ENCODE measurements around the gene SERPINA10.

The SERPINA10 gene

DNA sequence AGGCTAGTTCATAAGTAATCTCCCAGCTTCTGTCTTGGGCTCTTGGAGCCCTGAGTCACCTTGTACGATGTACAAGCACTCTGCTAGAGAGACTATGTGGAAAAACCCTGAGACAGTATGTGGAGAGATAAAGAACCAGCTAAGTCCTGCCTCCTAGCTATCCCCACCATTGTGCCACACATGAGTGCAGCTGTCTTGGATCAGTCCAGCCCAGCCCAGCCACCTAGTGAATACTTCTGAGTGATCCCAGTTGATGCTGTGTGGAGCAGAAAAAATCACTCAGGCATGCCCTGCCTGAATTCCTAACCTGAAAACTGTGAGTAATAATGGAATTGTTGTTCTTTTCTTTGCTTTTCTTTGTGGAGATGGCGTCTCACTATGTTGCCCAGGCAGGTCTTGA lies 35.1 kb upstream of the SERPINA10 start:
- TF ChIP-seq, protein P1, sequence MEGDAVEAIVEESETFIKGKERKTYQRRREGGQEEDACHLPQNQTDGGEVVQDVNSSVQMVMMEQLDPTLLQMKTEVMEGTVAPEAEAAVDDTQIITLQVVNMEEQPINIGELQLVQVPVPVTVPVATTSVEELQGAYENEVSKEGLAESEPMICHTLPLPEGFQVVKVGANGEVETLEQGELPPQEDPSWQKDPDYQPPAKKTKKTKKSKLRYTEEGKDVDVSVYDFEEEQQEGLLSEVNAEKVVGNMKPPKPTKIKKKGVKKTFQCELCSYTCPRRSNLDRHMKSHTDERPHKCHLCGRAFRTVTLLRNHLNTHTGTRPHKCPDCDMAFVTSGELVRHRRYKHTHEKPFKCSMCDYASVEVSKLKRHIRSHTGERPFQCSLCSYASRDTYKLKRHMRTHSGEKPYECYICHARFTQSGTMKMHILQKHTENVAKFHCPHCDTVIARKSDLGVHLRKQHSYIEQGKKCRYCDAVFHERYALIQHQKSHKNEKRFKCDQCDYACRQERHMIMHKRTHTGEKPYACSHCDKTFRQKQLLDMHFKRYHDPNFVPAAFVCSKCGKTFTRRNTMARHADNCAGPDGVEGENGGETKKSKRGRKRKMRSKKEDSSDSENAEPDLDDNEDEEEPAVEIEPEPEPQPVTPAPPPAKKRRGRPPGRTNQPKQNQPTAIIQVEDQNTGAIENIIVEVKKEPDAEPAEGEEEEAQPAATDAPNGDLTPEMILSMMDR (IDR thresholded peaks at IDR 0.05; ENCODE audit: borderline replicate concordance, insufficient read depth, low read depth, low read length), result no peak
- H3K4me3 ChIP-seq (ENCODE audit: low read depth, low read length), result no peak overlapping the region

DNA sequence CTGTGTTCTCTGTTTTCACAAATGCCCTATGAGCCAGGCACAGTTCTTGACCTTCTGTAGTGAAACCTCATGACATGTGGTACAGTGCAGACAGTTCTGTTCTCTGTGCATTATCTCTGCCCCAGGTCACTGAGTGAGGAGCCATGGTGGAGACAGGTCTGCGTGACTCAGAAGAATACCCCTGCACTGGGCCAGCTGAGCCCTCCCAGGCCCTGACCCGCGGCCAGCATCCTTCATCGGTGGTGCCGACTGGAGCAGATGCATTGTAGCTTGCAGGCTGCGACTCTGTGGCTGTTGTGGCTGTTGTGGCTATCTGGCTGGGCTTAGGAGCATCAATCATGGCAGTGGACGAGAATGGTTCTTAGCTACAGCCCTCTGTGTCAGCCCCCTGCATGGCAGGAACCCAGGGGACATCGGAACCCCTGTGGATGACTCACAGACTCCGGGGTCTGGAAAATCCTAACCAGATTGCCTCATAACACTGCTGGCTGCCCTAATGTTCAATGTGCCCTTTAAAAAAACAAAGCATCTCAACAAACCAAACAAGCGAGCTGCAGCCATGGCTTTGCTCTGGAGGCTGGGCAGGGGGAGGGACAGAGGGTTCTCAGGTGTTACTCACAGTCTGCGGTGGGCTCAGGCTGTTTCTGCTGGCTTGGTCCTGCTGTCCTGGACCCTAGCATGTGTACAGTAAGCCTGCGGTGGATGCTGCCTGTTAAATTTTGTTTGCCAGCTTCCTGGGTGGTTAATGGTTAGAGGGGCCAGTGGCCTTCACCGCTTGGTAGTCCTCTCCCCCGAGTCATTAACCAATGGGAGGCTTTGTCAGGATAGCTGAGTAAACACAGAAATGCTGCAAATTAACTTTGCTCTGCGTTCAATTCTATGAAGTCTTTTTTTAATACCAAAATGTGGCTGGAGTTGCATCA lies 29.8 kb upstream of the SERPINA10 start, which contains the start of gene SERPINA6:
SERPINA6 (minus strand) TSS at position 689 of the 923 bp plus-strand sequence. CDS start 8,688 bp downstream, outside the sequence.
- no peak within 1 kb of the TSS for H3K4me3 ChIP-seq (ENCODE audit: low read depth, low read length)
- TF ChIP-seq, protein P1 (IDR thresholded peaks at IDR 0.05; ENCODE audit: borderline replicate concordance, insufficient read depth, low read depth, low read length), result no peak

DNA sequence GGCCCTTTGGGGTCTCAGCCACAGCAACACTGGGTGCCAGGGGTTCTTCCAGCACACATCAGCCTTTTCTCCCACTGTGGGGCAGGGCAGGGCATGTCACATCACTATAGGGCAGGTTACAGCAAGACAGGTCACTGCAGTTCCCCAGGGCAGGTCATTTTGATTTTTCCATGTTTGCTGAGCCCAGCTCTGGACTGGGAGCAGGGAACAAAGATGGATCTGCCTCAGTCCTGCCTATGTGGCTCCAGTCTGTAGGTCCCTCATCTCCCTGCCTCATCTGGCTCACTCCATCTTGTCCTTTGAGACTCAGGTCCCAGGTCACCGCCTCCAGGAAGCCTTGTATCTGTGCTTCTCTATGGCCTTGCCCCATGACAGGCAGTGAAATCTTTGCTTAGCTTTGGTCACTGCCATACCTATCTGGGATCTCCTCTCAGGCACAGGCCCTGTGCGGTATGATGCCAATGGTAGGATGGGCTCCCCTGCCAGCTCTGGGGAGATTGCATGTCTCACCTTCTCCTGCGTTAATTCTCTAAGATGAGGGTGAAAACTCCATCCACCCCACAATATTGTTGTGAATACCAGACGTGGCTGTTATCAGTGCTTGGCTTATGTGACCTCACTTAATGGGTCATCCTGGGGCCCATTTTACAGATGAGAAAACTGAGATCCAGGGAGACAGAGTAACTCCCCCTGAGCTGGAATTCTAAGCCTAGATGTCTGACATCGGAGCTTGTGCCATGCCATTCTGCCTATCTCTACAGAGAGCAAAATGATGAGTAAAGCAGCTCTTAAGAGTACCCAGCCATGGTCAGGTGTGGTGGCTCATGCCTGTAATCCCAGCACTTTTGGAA lies 28.6 kb upstream of the SERPINA10 start:
- no peak overlapping the region for H3K4me3 ChIP-seq (ENCODE audit: low read depth, low read length)
- TF ChIP-seq, protein P1 (IDR thresholded peaks at IDR 0.05; ENCODE audit: borderline replicate concordance, insufficient read depth, low read depth, low read length), result no peak

DNA sequence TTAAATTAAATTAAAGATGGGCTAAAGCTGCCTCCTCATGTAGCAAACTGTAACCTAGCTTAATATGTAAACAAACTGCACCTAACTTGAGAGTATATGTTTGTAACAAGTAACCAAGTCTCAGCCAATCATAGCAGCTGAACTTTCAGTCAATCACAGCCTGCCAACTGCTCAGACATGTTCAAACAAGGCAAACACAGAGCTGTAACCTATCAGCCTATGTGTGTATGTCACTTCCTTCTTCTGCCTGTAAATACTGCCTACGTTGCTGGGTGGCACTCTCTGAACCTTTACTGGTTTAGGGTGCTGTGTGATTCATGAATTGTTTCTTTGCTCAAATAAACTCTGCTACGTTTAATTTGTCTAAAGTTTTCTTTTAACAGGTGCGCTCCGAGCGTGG lies 27.2 kb upstream of the SERPINA10 start:
- H3K4me3 ChIP-seq (ENCODE audit: low read depth, low read length), result no peak overlapping the region
- TF ChIP-seq, protein P1 (IDR thresholded peaks at IDR 0.05; ENCODE audit: borderline replicate concordance, insufficient read depth, low read depth, low read length), result no peak

DNA sequence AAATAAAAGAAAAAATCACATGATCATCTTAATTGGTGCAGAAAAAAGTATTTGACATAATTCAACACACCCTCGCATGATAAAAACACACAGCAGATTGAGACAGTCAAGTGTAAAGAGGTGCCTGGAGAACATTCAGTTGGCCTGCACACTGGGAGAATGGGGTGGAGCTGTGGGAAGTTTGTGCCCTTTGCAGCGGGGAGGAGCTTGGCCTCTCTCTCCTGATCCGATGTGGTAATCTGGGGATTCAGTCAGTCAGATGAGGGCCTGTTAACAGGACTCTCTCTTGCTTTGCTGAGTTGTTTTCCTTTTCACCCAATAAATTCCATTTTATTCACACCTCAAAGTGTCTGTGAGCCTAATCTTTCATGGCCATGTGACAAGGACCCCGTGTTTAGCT lies 24.2 kb upstream of the SERPINA10 start:
- TF ChIP-seq, protein P1 (IDR thresholded peaks at IDR 0.05; ENCODE audit: borderline replicate concordance, insufficient read depth, low read depth, low read length), result no peak
- H3K4me3 ChIP-seq (ENCODE audit: low read depth, low read length), result no peak overlapping the region

DNA sequence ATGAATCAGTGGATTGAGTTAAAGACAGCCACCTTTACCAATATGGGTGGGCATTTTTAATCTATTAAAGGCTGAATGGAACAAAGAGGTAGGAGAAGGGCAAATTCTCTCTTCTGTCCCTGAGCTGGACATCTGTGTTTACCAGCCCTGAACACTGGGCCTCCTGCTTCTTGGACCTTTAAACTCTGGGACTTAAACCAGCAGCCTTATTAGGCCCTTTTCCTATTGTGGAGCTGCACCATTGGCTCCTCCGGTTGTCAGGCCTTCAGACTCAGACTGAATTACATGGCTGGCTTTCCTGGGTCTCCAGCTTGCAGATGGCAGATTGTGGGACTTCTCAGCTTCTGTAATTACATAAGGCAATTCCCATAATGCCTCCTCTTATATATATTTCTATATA lies 23.6 kb upstream of the SERPINA10 start:
- TF ChIP-seq, protein P1 (IDR thresholded peaks at IDR 0.05; ENCODE audit: borderline replicate concordance, insufficient read depth, low read depth, low read length), result no peak
- H3K4me3 ChIP-seq (ENCODE audit: low read depth, low read length), result no peak overlapping the region
